PC-3 (cell line): ENCODE results near the gene DLG1. TPM values are rescaled to one million over a fixed set of nuclear protein-coding genes. Genes with fewer than 3 reads are reported as not detected.
"Not testable (repeated sequence)": the region's sequence is repeated elsewhere in the genome, so short reads cannot be mapped to it uniquely, and the experiment has no call there.

Experiments
- ATAC-seq: fragments of 200-7000 bp; cut with Tn5 transposase; 2 replicates; pipeline ENCODE4 v1.9.1; 2020; ENCODE audit warnings: mild to moderate bottlenecking, moderate library complexity
- BruUV-seq: library from RNA; stranded (reverse); fragments of 400-500 nt; replicated peaks from 2 replicates; lab custom pipeline; 2021; lab: Mats Ljungman, UMichigan
- CTCF ChIA-PET: fragments of 300-600 bp; sonication (Branson Sonifier 250); formaldehyde crosslinking; loops from one replicate; lab custom pipeline; 2022; ENCODE audit warnings: antibody characterized with exemption; lab: Charles Lee
- POLR2A ChIA-PET: fragments of 300-600 bp; sonication (Branson Sonifier 250); formaldehyde crosslinking; loops from one replicate; lab custom pipeline; 2022; ENCODE audit warnings: antibody characterized with exemption; ENCODE audit not compliant: unreplicated experiment; lab: Charles Lee
- DNase-seq: peaks from one replicate; pipeline ENCODE4 v3.0.0-alpha.2; 2015
- H2AFZ ChIP-seq: fragments of 300-600 bp; sonication (generic); 2 replicates; pipeline ENCODE4 v1.6.0; 2016; ENCODE audit warnings: antibody characterized with exemption, low read length
- H3F3A ChIP-seq: fragments of 300-600 bp; sonication (generic); one replicate; pipeline ENCODE4 v1.6.0; 2017; ENCODE audit warnings: antibody characterized with exemption, low read length, control low read depth, mild to moderate bottlenecking; ENCODE audit not compliant: unreplicated experiment
- H3K27ac ChIP-seq: fragments of 300-600 bp; sonication (generic); 2 replicates; pipeline ENCODE4 v1.5.1; 2016; ENCODE audit warnings: mild to moderate bottlenecking, low read length
- H3K27me3 ChIP-seq: fragments of 300-600 bp; sonication (generic); 2 replicates; pipeline ENCODE4 v1.6.1; 2016; ENCODE audit warnings: low read length, mixed read lengths
- H3K36me3 ChIP-seq: fragments of 300-600 bp; sonication (generic); 2 replicates; pipeline ENCODE4 v1.6.1; 2016; ENCODE audit warnings: low read depth, mixed run types, low read length, mixed read lengths
- H3K4me1 ChIP-seq: fragments of 300-600 bp; sonication (generic); 2 replicates; pipeline ENCODE4 v1.5.1; 2016; ENCODE audit warnings: low read length; ENCODE audit not compliant: insufficient read depth
- H3K4me2 ChIP-seq: fragments of 300-600 bp; sonication (generic); 2 replicates; pipeline ENCODE4 v1.6.0; 2016; ENCODE audit warnings: low read length
- H3K4me3 ChIP-seq: fragments of 300-600 bp; sonication (generic); 2 replicates; pipeline ENCODE4 v1.5.1; 2016; ENCODE audit warnings: mild to moderate bottlenecking, low read length, mixed read lengths
- H3K79me2 ChIP-seq: fragments of 300-600 bp; sonication (generic); 2 replicates; pipeline ENCODE4 v1.6.1; 2017; ENCODE audit warnings: low read length, mixed read lengths
- H3K9ac ChIP-seq: fragments of 300-600 bp; sonication (generic); 2 replicates; pipeline ENCODE4 v1.6.0; 2016; ENCODE audit warnings: mild to moderate bottlenecking, low read length
- H3K9me2 ChIP-seq: fragments of 300-600 bp; sonication (generic); replicated peaks from 2 replicates; pipeline ENCODE4 v1.6.1; 2016; ENCODE audit warnings: mixed run types, low read length, mixed read lengths
- H3K9me3 ChIP-seq: fragments of 300-600 bp; sonication (generic); 2 replicates; pipeline ENCODE4 v1.6.1; 2016; ENCODE audit warnings: low read length, mixed read lengths
- H4K20me1 ChIP-seq: fragments of 300-600 bp; sonication (generic); 2 replicates; pipeline ENCODE4 v1.6.1; 2016; ENCODE audit warnings: low read length, mixed read lengths
- CTCF ChIP-seq: fragments of 300-600 bp; sonication (generic); conservative IDR thresholded peaks from 2 replicates; pipeline ENCODE4 v1.5.1; 2017; ENCODE audit warnings: antibody characterized with exemption, low read depth, mild to moderate bottlenecking, low read length
- EZH2 ChIP-seq: fragments of 300-600 bp; sonication (generic); IDR thresholded peaks from one replicate; pipeline ENCODE4 v1.6.1; 2017; ENCODE audit warnings: antibody characterized with exemption, mild to moderate bottlenecking, low read length; ENCODE audit not compliant: unreplicated experiment
- EZH2phosphoT487 ChIP-seq: fragments of 300-600 bp; sonication (generic); IDR thresholded peaks from 2 replicates; pipeline ENCODE4 v1.6.1; 2018; ENCODE audit warnings: mild to moderate bottlenecking, antibody characterized with exemption, low read length, borderline replicate concordance
- intact Hi-C: fragments of 100-400 bp; cut with micrococcal nuclease; formaldehyde crosslinking; loops from 2 replicates; pipeline ENCODE4 v1.9.0; 2023
- total RNA-seq: library from RNA; depleted of rRNA; stranded (reverse); fragments of >200 nt; gene quantifications from 2 replicates; pipeline ENCODE4 v1.2.3, GENCODE V29; 2014

DLG1 gene
- total RNA-seq, 1 experiment from 2014 or later: 60.8 TPM

GRCh38 chr3:197197334-197197733 is 101.1 kb downstream of the DLG1 start:
- Histone ChIP-seq H3K4me3 (no peak overlapping the region), H3K4me1 (no peaks in the 10 kb centered on the region), H3K9me3 (no peaks in the 10 kb centered on the region), H3K9ac (no peak overlapping the region), H3K4me2 (no peak overlapping the region), H3K9me2 (no peaks in the 10 kb centered on the region), H3K79me2 (peaks cover 89% of the 10 kb centered on the region), H3K36me3 (no peaks in the 10 kb centered on the region), H3K27me3 (no peaks in the 10 kb centered on the region), H2AFZ (no peak overlapping the region), H4K20me1 (peaks cover 26% of the 10 kb centered on the region; the same call in 1 of the 2 replicates), H3F3A (no peaks in the 10 kb centered on the region), H3K27ac (no peak overlapping the region)
- POLR2A ChIA-PET: no interaction called here
- TF ChIP-seq EZH2 (no peak), CTCF (no peak), EZH2phosphoT487 (no peak)
- no TSS peak for BruUV-seq
- intact Hi-C loops: no loop called here
- CTCF ChIA-PET: no interaction called here
- ATAC-seq (no peak), DNase-seq (no peak)

- H3K27me3 ChIP-seq: no peaks in the 10 kb centered on the region
- no peaks in the 10 kb centered on the region for H3F3A ChIP-seq
- no peak for ATAC-seq
- CTCF ChIA-PET: no interaction called here
- H3K4me2 ChIP-seq: no peak overlapping the region
- intact Hi-C loops: no loop called here
- BruUV-seq: no TSS peak
- no peak overlapping the region for H3K4me3 ChIP-seq
- H3K36me3 ChIP-seq: peaks cover under 1% of the 10 kb centered on the region; the same call in 1 of the 2 replicates
- TF ChIP-seq EZH2: no peak
- no peak for TF ChIP-seq EZH2phosphoT487
- TF ChIP-seq CTCF: no peak
- POLR2A ChIA-PET: no interaction called here
- no peaks in the 10 kb centered on the region for H3K4me1 ChIP-seq
- H4K20me1 ChIP-seq: peaks cover 26% of the 10 kb centered on the region; the same call in 1 of the 2 replicates
- DNase-seq: no peak
- H3K9ac ChIP-seq: no peak overlapping the region
- H3K79me2 ChIP-seq: peaks cover 88% of the 10 kb centered on the region
- H2AFZ ChIP-seq: no peak overlapping the region
- no peaks in the 10 kb centered on the region for H3K9me3 ChIP-seq
- H3K27ac ChIP-seq: no peak overlapping the region
- H3K9me2 ChIP-seq: no peaks in the 10 kb centered on the region
These were observed 102.2 kb downstream of the DLG1 start for GRCh38 chr3:197196192-197196591.

- no TSS peak for BruUV-seq
- ChIA-PET CTCF (no interaction called here), POLR2A (no interaction called here)
- H3K79me2 ChIP-seq: peaks cover 84% of the 10 kb centered on the region
- no peak overlapping the region for H3K27ac ChIP-seq
- TF ChIP-seq EZH2: no peak
- TF ChIP-seq EZH2phosphoT487: no peak
- no peak for TF ChIP-seq CTCF
- no peak overlapping the region for H3K4me3 ChIP-seq
- ATAC-seq (no peak), DNase-seq (no peak)
- no peaks in the 10 kb centered on the region for H3K9me2 ChIP-seq
- H3K27me3 ChIP-seq: no peaks in the 10 kb centered on the region
- H3K36me3 ChIP-seq: peaks cover 4% of the 10 kb centered on the region; the same call in 1 of the 2 replicates
- no peak overlapping the region for H3K9ac ChIP-seq
- H4K20me1 ChIP-seq: peaks cover 21% of the 10 kb centered on the region; the same call in 1 of the 2 replicates
- no peaks in the 10 kb centered on the region for H3K4me1 ChIP-seq
- H3F3A ChIP-seq: no peaks in the 10 kb centered on the region
- H3K9me3 ChIP-seq: no peaks in the 10 kb centered on the region
- H3K4me2 ChIP-seq: no peak overlapping the region
- no peak overlapping the region for H2AFZ ChIP-seq
- intact Hi-C loops: no loop called here
These were observed 103.1 kb downstream of the DLG1 start for GRCh38 chr3:197195326-197195725.

GRCh38 chr3:197193759-197194158 is 104.7 kb downstream of the DLG1 start:
- H3K36me3 ChIP-seq, H3K9me3 ChIP-seq, H3K27me3 ChIP-seq, DNase-seq, H3F3A ChIP-seq, H3K9ac ChIP-seq, CTCF ChIA-PET, intact Hi-C loops, H3K27ac ChIP-seq, POLR2A ChIA-PET, H3K9me2 ChIP-seq, H3K4me2 ChIP-seq, H2AFZ ChIP-seq, ATAC-seq, BruUV-seq, H3K4me3 ChIP-seq: not testable (repeated sequence)
- Histone ChIP-seq H4K20me1 (peaks cover 13% of the 10 kb centered on the region; the same call in 1 of the 2 replicates), H3K4me1 (peaks cover 14% of the 10 kb centered on the region), H3K79me2 (peaks cover 77% of the 10 kb centered on the region)
